C4-2B (cell line): ENCODE measurements around the gene ZC3H8.

Experiments used
- H3K27ac ChIP-seq: fragments of 450-650 bp; 2 replicates; pipeline ENCODE4 v1.5.1; 2017
- ZFX ChIP-seq: fragments of 450-650 bp; IDR thresholded peaks from 2 replicates; pipeline ENCODE4 v1.6.1; 2017
- TF ChIP-seq, protein P1 (sequence below): fragments of 450-650 bp; conservative IDR thresholded peaks from 2 replicates; pipeline ENCODE4 v1.5.1; 2017; ENCODE audit warnings: mild to moderate bottlenecking

ZC3H8 gene

DNA sequence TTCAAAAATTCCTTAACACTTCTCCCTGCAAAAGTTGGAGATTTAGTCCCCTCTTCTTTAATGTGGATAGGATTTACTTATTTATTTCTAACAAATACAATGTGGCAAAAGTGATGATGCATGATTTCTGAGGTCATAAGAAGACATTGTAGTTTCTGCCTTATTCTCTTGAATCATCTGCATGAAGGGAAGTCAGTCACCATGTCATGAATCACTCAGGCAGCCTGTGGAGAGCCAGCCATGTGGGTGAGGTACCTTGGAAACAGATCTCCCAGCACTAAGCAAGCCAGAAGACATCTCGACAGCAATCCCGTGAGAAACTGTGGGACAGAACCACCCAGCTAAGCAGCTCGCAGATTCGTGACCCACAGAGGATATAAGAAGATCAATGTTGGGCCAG, 2.7 kb upstream of the ZC3H8 start:
- no peak for TF ChIP-seq ZFX
- TF ChIP-seq, protein P1, sequence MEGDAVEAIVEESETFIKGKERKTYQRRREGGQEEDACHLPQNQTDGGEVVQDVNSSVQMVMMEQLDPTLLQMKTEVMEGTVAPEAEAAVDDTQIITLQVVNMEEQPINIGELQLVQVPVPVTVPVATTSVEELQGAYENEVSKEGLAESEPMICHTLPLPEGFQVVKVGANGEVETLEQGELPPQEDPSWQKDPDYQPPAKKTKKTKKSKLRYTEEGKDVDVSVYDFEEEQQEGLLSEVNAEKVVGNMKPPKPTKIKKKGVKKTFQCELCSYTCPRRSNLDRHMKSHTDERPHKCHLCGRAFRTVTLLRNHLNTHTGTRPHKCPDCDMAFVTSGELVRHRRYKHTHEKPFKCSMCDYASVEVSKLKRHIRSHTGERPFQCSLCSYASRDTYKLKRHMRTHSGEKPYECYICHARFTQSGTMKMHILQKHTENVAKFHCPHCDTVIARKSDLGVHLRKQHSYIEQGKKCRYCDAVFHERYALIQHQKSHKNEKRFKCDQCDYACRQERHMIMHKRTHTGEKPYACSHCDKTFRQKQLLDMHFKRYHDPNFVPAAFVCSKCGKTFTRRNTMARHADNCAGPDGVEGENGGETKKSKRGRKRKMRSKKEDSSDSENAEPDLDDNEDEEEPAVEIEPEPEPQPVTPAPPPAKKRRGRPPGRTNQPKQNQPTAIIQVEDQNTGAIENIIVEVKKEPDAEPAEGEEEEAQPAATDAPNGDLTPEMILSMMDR, result no peak
- H3K27ac ChIP-seq, result no peak overlapping the region

DNA sequence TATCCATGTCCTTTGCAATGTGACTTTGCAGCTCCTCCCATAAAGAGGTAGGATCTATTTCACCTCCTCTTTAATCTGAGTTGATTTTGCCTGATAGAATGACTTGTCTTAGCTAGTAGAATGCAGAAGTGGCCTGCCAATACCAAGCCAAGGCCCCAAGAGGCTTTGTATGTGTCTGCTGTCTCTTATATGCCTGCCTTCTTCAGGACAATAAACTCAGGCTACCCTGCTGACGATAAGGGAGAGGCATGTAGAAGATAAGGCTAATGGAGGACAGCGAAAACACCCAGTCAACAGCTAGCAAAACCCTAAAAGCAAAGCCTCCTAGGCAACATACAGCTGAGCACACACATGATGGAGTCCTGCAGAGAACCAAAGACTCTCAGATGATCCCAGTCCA, 1.8 kb upstream of the ZC3H8 start:
- no peak overlapping the region for H3K27ac ChIP-seq
- TF ChIP-seq ZFX, result no peak
- TF ChIP-seq, protein P1, result no peak

DNA sequence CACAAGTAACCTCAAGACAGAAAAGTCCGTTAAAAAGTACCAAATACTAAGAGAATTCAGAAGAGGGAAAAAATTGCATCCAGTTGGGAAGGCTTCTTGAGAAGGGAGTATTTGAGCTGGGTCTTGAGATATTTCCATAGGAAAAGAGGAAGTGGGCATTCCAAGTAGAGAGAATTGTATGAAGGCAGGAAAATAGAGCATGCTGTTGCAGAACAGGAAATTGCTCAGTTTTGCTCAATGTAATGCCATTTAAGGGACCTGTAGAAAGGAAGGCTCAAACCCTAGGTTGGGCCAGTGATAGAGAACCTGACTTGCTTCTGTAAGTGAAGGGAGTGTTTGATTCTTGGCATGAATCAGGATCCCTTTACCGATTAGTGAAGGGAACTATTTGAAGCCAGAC, 1.0 kb upstream of the ZC3H8 start:
- H3K27ac ChIP-seq, result no peak overlapping the region
- TF ChIP-seq, protein P1, result no peak
- no peak for TF ChIP-seq ZFX

DNA sequence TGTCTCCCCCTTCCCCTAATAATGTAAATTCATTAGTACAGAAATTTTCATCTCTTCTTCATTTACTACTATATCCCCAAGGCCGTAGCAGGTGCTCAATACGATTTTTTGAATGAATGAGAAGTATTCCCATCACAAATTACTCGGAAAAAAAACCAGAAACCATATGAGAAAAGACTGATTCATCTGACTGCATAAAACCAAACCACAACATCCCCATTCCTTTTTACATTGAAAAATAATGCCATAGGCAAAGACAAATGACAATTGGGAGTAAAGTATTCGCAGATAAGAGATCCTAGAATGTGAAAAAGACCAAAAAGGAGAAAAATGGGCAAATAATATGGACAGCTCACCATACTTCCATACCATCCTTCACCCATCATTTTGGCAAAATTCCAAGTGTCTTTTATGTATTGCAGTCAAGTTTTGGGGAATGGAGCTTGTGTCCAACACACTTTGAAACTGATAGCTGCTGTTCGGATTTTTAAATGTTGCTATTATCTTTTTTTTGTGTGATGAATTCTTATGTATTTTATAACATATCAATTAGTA, 1.5 kb downstream of the ZC3H8 start:
- no peak for TF ChIP-seq ZFX
- TF ChIP-seq, protein P1, result no peak

DNA sequence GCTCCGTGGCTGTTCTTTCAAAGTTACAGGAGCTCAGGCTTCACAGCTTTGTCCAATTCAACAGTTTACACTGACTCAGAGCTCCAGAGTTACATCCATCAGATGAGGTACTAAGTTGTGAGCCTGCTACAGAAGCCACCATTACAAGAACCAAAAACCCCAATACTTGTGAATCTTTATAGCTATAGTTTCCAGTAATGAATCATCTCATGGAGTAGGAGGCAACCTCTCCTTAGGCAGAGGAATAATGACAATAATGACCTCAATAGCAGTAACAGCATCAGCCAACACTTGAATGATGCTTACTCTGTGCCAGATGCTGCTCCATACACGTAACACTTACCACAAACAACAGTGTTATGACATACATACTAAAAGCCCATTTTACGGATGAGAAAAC, 3.6 kb downstream of the ZC3H8 start:
- H3K27ac ChIP-seq, result no peak overlapping the region

More for the DNA sequence above, 1.5 kb downstream of the ZC3H8 start:
- no peak overlapping the region for H3K27ac ChIP-seq

DNA sequence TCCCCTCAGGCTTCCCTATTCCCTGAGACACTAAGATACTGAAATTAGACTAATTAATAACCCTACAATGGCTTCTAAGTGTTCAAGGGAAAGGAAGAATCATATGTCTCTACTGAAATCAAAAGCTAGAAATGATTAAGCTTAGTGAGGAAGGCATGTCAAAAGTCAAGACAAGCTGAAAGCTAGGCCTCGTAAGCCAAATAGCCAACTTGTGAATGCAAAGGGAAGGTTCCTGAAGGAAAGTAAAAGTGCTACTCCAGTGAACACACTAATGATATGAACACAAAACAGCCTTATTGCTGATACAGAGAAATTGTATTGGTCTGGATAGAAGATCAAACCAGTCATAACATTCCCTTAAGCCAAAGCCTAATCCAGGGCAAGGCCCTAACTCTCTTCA, 10.0 kb downstream of the ZC3H8 start:
- TF ChIP-seq, protein P1, result no peak
- no peak for TF ChIP-seq ZFX
- H3K27ac ChIP-seq, result no peak overlapping the region

More for the DNA sequence above, 3.6 kb downstream of the ZC3H8 start:
- TF ChIP-seq ZFX, result no peak
- TF ChIP-seq, protein P1, result no peak

DNA sequence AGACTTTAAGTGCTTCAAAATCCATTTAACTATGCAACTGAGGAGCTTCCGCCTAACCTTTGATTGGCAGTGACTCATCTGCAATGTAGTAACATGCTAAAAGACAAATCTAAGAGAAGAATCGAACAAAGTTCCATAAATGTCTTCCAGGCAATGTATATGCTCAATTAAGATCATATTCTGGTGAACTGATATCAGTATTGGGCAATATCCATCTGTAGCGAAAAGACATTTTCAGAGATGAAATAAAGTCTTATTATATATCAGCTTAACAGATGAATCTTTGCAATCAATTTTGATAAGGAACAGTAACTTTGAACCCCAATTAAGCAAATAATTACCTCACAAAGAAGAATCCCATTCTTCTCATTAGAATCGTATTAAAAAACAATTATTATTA, 11.6 kb downstream of the ZC3H8 start:
- TF ChIP-seq, protein P1, result no peak
- no peak for TF ChIP-seq ZFX
- H3K27ac ChIP-seq, result no peak overlapping the region
